ENCODE measurements around the gene DAAM2. TPM values are rescaled to one million over a fixed set of nuclear protein-coding genes. Genes with fewer than 3 reads are reported as not detected.

The DAAM2 gene
- total and polyA plus RNA-seq, 2 donors from 2014 or later: 6.9 to 19.8 TPM

- Histone ChIP-seq H3K9me3 (ENCODE audit: control insufficient read depth in 2 of 3, insufficient read depth in 1 of 3, low read length in 3 of 3) (no peaks in the 10 kb centered on the region), H3K9ac (ENCODE audit: low read length in 3 of 3) (peak overlapping the region in 1 of 3 donors; percentile 42), H3K36me3 (ENCODE audit: control insufficient read depth in 2 of 3, insufficient read depth in 3 of 3, low read length in 3 of 3) (peaks cover 0 to 11% (median 5%) of the 10 kb centered on the region in 3 donors), H3K27ac (ENCODE audit: low read depth in 2 of 2, low read length in 2 of 2) (peak overlapping the region in 1 of 2 donors; percentile 40), H3K27me3 (ENCODE audit: control insufficient read depth, insufficient read depth, low read length) (no peaks in the 10 kb centered on the region), H3K4me3 (ENCODE audit: low read length in 3 of 3) (peak overlapping the region in 1 of 3 donors; percentile 33), H3K4me1 (ENCODE audit: control insufficient read depth in 2 of 3, insufficient read depth in 2 of 3, low read depth in 1 of 3, low read length in 3 of 3) (peaks cover 0 to 54% (median 37%) of the 10 kb centered on the region in 3 donors)
- no peak for TF ChIP-seq CTCF (IDR thresholded peaks at IDR 0.05; ENCODE audit: borderline replicate concordance, extremely low read depth, insufficient read depth)
- no peak for DNase-seq
- no peak for FAIRE-seq
- intact Hi-C loops (cut with DNase I): no loop called here
Observed at GRCh38 chr6:39930540-39930939, 138.4 kb downstream of the DAAM2 start.

DNA sequence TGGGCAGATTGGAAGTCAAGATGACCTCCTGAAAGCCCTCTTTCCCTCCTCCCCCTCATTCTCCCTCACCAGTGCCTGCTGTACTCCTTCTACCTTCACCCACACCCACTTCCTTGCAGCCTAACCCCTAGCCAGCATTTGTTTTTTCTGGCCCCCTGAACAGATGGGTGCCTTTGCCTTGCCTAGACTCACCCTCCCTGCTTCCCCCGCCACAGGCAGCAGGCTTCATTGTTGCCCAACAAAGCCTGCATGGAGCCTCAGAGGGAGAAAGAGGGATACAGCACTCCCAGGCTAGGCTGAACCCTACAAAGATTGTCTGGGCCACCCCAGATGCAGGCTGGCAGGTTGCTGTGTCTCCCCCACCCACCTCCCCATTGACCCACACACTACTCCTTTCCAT, 139.4 kb downstream of the DAAM2 start:
- peaks cover 0 to 46% (median 34%) of the 10 kb centered on the region in 3 donors for H3K4me1 ChIP-seq (ENCODE audit: control insufficient read depth in 2 of 3, insufficient read depth in 2 of 3, low read depth in 1 of 3, low read length in 3 of 3)
- intact Hi-C loops (cut with DNase I): no loop called here
- H3K27ac ChIP-seq (ENCODE audit: low read depth in 2 of 2, low read length in 2 of 2): peak overlapping the region; percentile 18 to 69
- peaks cover 0 to 4% (median 0%) of the 10 kb centered on the region in 3 donors for H3K36me3 ChIP-seq (ENCODE audit: control insufficient read depth in 2 of 3, insufficient read depth in 3 of 3, low read length in 3 of 3)
- no peaks in the 10 kb centered on the region for H3K9me3 ChIP-seq (ENCODE audit: control insufficient read depth in 2 of 3, insufficient read depth in 1 of 3, low read length in 3 of 3)
- peak overlapping the region in 1 of 3 donors; percentile 88 for H3K4me3 ChIP-seq (ENCODE audit: low read length in 3 of 3)
- no peak for TF ChIP-seq CTCF (IDR thresholded peaks at IDR 0.05; ENCODE audit: borderline replicate concordance, extremely low read depth, insufficient read depth)
- H3K9ac ChIP-seq (ENCODE audit: low read length in 3 of 3): peak overlapping the region in 1 of 3 donors; percentile 48
- DNase-seq (no peak), FAIRE-seq (no peak)
- H3K27me3 ChIP-seq (ENCODE audit: control insufficient read depth, insufficient read depth, low read length): no peaks in the 10 kb centered on the region

GRCh38 chr6:39932386-39932910, 140.3 kb downstream of the DAAM2 start:
- Histone ChIP-seq H3K4me1 (ENCODE audit: control insufficient read depth in 2 of 3, insufficient read depth in 2 of 3, low read depth in 1 of 3, low read length in 3 of 3) (peaks cover 0 to 46% (median 30%) of the 10 kb centered on the region in 3 donors), H3K27ac (ENCODE audit: low read depth in 2 of 2, low read length in 2 of 2) (peak overlapping the region; percentile 55 to 69), H3K27me3 (ENCODE audit: control insufficient read depth, insufficient read depth, low read length) (no peaks in the 10 kb centered on the region), H3K9ac (ENCODE audit: low read length in 3 of 3) (peak overlapping the region in 1 of 3 donors; percentile 88), H3K4me3 (ENCODE audit: low read length in 3 of 3) (peak overlapping the region in 2 of 3 donors; percentile 88), H3K36me3 (ENCODE audit: control insufficient read depth in 2 of 3, insufficient read depth in 3 of 3, low read length in 3 of 3) (no peaks in the 10 kb centered on the region), H3K9me3 (ENCODE audit: control insufficient read depth in 2 of 3, insufficient read depth in 1 of 3, low read length in 3 of 3) (no peaks in the 10 kb centered on the region)
- DNase-seq (no peak), FAIRE-seq (no peak)
- intact Hi-C loops (cut with DNase I): no loop called here
- TF ChIP-seq CTCF (IDR thresholded peaks at IDR 0.05; ENCODE audit: borderline replicate concordance, extremely low read depth, insufficient read depth): no peak

Measured in kidney (tissue), 14 donors.